Gastrocnemius medialis (tissue), 4 donors: ENCODE measurements around the gene PPP1R12B. TPM values are rescaled to one million over a fixed set of nuclear protein-coding genes. Genes with fewer than 3 reads are reported as not detected.
"Not testable (repeated sequence)": the region's sequence is repeated elsewhere in the genome, so short reads cannot be mapped to it uniquely, and the experiment has no call there.

Source experiments
- ATAC-seq, 2 donors: fragments of 150-250 bp; one replicate each; pipeline ENCODE4 v1.9.1; 2016
- DNase-seq, 2 donors: peaks; one replicate each; pipeline ENCODE4 v3.0.0-alpha.2; 2019
- H3K27ac ChIP-seq, 4 donors: fragments of 200-600 bp; sonication (generic); 1 replicate in 1 of 4; 2 replicates in 3 of 4; pipeline ENCODE4 v1.5.1; 2016 to 2018; ENCODE audit warnings: mild to moderate bottlenecking in 2 of 4, moderate library complexity in 1 of 4
- H3K27me3 ChIP-seq, 3 donors: fragments of 200-600 bp; sonication (generic) in 2 of 3; 1 replicate in 1 of 3; 2 replicates in 2 of 3; pipeline versions ENCODE4 v1.5.1 to v1.6.0; 2016 to 2019; ENCODE audit warnings: mild to moderate bottlenecking in 1 of 3, moderate library complexity in 1 of 3
- H3K36me3 ChIP-seq, 2 donors: fragments of 200-600 bp; sonication (generic) in 1 of 2; one replicate each; pipeline ENCODE4 v1.5.1; 2017 to 2018
- H3K4me1 ChIP-seq, 2 donors: fragments of 200-600 bp; sonication (generic) in 1 of 2; one replicate each; pipeline ENCODE4 v1.5.1; 2016 to 2017; ENCODE audit warnings: mild to moderate bottlenecking in 2 of 2
- H3K4me3 ChIP-seq, 4 donors: fragments of 200-600 bp; sonication (generic) in 3 of 4; 1 replicate in 1 of 4; 2 replicates in 3 of 4; pipeline ENCODE4 v1.5.1; 2016 to 2019; ENCODE audit warnings: mild to moderate bottlenecking in 2 of 4
- H3K9me3 ChIP-seq, 3 donors: fragments of 200-600 bp; sonication (generic) in 2 of 3; 1 replicate in 1 of 3; 2 replicates in 2 of 3; pipeline ENCODE4 v1.5.1; 2016 to 2019
- CTCF ChIP-seq, 5 experiments: fragments of 450-650 bp in 3 of 5; fragments of 200-600 bp in 2 of 5; sonication (generic) in 2 of 5; IDR thresholded peaks in 4 of 5; conservative IDR thresholded peaks in 1 of 5; 1 replicate in 4 of 5; 2 replicates in 1 of 5; pipeline ENCODE4 v1.5.1; 2016 to 2019; ENCODE audit warnings: antibody characterized with exemption in 5 of 5, mild to moderate bottlenecking in 3 of 5, moderate library complexity in 3 of 5
- POLR2A ChIP-seq, 2 donors: fragments of 450-650 bp; IDR thresholded peaks; one replicate each; pipeline ENCODE4 v1.6.1; 2017; ENCODE audit warnings: antibody characterized with exemption in 2 of 2, mild to moderate bottlenecking in 2 of 2, moderate library complexity in 2 of 2
- in situ Hi-C, 4 donors: fragments of 200-750 bp; cut with MboI; loops; one replicate each; pipeline versions ENCODE4 v1.15.0 to v1.8.0; 2017; ENCODE audit warnings: low sequenced_read_pairs in 4 of 4
- intact Hi-C: fragments of 100-400 bp; cut with DNase I; formaldehyde crosslinking; loops from one replicate; pipeline ENCODE4 v1.15.1; 2023; ENCODE audit warnings: low total_unique reads
- total RNA-seq, 4 donors: library from RNA; depleted of rRNA; stranded (reverse); fragments of >200 nt; gene quantifications; one replicate each; pipeline versions ENCODE4 v1.1.0 to v1.2.3, GENCODE V29; 2016

PPP1R12B gene
- total RNA-seq, 4 donors from 2014 or later: 127 to 207 (median 139) TPM

DNA sequence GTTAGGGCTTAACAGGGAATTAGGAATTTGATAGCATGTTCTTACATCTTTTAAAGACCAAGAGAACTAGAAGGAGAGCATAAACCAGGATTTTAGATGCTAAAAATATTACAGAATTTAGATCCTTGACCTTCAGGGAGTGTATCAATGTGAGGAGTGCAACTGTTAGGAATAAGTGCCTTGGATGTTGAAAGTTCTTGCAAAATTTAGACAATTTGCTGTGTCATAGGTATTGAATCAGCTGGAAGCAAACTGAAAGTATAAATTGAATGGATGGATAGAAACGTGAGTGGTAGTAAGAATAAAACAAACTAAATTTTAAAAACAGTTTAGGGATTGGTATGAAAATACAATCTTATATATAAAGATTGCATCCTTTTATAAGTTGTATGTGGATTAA, 27.7 kb downstream of the PPP1R12B start:
- peak in 1 of 2 donors; percentile 53 for ATAC-seq
- Histone ChIP-seq H3K9me3 (no peaks in the 10 kb centered on the region), H3K27me3 (no peaks in the 10 kb centered on the region), H3K4me1 (peaks cover 43 to 49% of the 10 kb centered on the region in 2 donors), H3K27ac (peak overlapping the region; percentile 49 to 78 (median 58)), H3K36me3 (no peaks in the 10 kb centered on the region), H3K4me3 (no peak overlapping the region)
- intact Hi-C loops (no loop called here), in situ Hi-C loops (no loop called here)
- no peak for DNase-seq
- TF ChIP-seq POLR2A (IDR thresholded peaks at IDR 0.05) (no peak), CTCF (IDR thresholded peaks at IDR 0.05 in 4 of 5, conservative IDR thresholded peaks at IDR 0.05 in 1 of 5) (no peak)

- intact Hi-C loops, H3K9me3 ChIP-seq, H3K27me3 ChIP-seq, in situ Hi-C loops, H3K36me3 ChIP-seq: not testable (repeated sequence)
- Histone ChIP-seq H3K4me1 (peaks cover 35 to 50% of the 10 kb centered on the region in 2 donors), H3K4me3 (peak overlapping the region in 3 of 4 donors; percentile 8 to 30 (median 13)), H3K27ac (peak overlapping the region; percentile 75 to 91 (median 82))
- peak in 4 of 5 experiments; percentile 17 to 54 (median 46) for TF ChIP-seq CTCF (IDR thresholded peaks at IDR 0.05 in 4 of 5, conservative IDR thresholded peaks at IDR 0.05 in 1 of 5)
- TF ChIP-seq POLR2A (IDR thresholded peaks at IDR 0.05): peak in 1 of 2 donors; percentile 52
- DNase-seq: peak; percentile 28 to 34
- peak; percentile 85 to 95 for ATAC-seq
These were observed 31.5 kb downstream of the PPP1R12B start for GRCh38 chr1:202379884-202380529.

GRCh38 chr1:202380535-202380934, 32.0 kb downstream of the PPP1R12B start:
- H3K4me1 ChIP-seq: peaks cover 33 to 44% of the 10 kb centered on the region in 2 donors
- H3K9me3 ChIP-seq, in situ Hi-C loops, H3K36me3 ChIP-seq, H3K27me3 ChIP-seq, intact Hi-C loops, DNase-seq: not testable (repeated sequence)
- peak overlapping the region; percentile 75 to 91 (median 82) for H3K27ac ChIP-seq
- ATAC-seq: peak; percentile 15 to 32
- H3K4me3 ChIP-seq: peak overlapping the region in 2 of 4 donors; percentile 13 to 30

GRCh38 chr1:202381867-202382266, 33.4 kb downstream of the PPP1R12B start:
- H3K36me3 ChIP-seq, intact Hi-C loops, H3K9me3 ChIP-seq, in situ Hi-C loops, H3K27me3 ChIP-seq, DNase-seq, ATAC-seq, H3K4me3 ChIP-seq: not testable (repeated sequence)
- Histone ChIP-seq H3K4me1 (peaks cover 24 to 36% of the 10 kb centered on the region in 2 donors), H3K27ac (peak overlapping the region in 3 of 4 donors; percentile 80 to 91 (median 85))

DNA sequence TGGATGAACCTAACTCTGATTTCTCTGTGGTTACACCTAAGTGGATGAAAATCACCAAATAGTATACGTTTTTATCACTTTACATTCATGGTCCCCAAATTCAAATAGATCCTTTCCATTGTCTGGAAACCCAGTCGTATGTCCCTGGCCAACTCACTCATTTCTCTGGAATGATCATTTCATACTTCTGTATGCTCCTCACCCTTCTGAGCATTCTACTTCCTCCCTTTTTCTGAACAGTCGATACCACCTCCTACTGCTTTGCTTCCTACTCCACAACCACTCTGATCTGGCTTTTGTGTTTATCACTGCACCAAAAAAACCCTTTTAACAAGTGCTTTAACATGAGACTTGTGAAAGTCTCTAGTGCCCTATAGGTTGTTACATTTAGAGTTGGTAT, 47.3 kb downstream of the PPP1R12B start:
- H3K9me3 ChIP-seq, in situ Hi-C loops, ATAC-seq, H3K4me3 ChIP-seq, H3K27me3 ChIP-seq, H3K36me3 ChIP-seq, DNase-seq: not testable (repeated sequence)
- intact Hi-C loops: loop anchor here (1.0 kb wide), 1 partner anchor 32 kb away; no protein-coding TSS in a partner anchor
- Histone ChIP-seq H3K27ac (peak overlapping the region in 3 of 4 donors; percentile 62 to 77 (median 75)), H3K4me1 (peaks cover 43 to 59% of the 10 kb centered on the region in 2 donors)

GRCh38 chr1:202397256-202397655, 48.8 kb downstream of the PPP1R12B start:
- Histone ChIP-seq H3K36me3 (no peaks in the 10 kb centered on the region), H3K27me3 (no peaks in the 10 kb centered on the region), H3K4me3 (no peak overlapping the region), H3K27ac (peak overlapping the region; percentile 21 to 77 (median 68)), H3K4me1 (peaks cover 56 to 67% of the 10 kb centered on the region in 2 donors), H3K9me3 (no peaks in the 10 kb centered on the region)
- no peak for TF ChIP-seq POLR2A (IDR thresholded peaks at IDR 0.05)
- no peak for TF ChIP-seq CTCF (IDR thresholded peaks at IDR 0.05 in 4 of 5, conservative IDR thresholded peaks at IDR 0.05 in 1 of 5)
- DNase-seq (no peak), ATAC-seq (no peak)
- intact Hi-C loops: no loop called here
- in situ Hi-C loops: no loop called here

DNA sequence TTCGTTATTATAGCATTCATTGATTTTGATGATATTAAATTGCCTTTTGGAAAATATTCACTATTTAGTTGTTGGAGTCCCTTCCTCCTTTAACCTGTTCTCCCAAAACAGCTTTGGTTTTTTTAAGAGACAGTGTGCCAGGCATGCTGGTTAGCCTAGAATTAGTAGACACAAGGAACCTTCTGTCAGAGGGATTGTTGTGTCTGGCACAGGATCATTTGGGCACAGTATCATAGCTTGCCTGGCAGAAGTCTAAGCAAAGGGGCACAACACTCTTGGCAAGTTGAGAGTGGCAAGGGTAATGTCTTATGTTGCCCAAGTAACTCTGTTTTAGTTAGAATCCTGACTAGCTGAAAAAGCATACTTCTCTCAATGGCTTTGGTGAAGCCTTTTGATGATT, 49.9 kb downstream of the PPP1R12B start:
- intact Hi-C loops, H3K27me3 ChIP-seq, DNase-seq, ATAC-seq, in situ Hi-C loops, H3K4me3 ChIP-seq, H3K9me3 ChIP-seq, H3K36me3 ChIP-seq: not testable (repeated sequence)
- H3K4me1 ChIP-seq: peaks cover 66 to 77% of the 10 kb centered on the region in 2 donors
- peak overlapping the region; percentile 49 to 77 (median 68) for H3K27ac ChIP-seq

DNA sequence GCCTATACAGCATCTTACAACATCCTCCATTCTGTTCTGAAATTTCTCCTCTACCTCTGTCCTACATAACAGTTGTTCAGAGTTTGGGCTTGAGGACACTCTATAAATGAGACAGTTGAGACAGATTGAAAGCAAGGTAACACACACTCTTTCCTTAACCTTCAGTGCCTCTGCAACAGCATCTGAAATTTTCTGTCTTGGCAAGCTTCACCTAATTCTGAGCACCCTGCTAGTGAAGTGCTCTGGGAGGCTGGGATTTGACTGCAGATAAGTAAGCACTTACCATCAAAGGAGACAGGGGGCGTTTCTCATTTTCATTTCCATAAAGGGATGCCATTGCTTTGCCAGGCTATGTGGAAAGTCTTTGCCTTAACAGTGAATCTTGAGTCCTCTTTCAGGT, 53.3 kb downstream of the PPP1R12B start:
- ATAC-seq (peak; percentile 20 to 60), DNase-seq (peak in 1 of 2 donors; percentile 51)
- intact Hi-C loops, H3K27me3 ChIP-seq, H3K36me3 ChIP-seq, in situ Hi-C loops, H3K9me3 ChIP-seq: not testable (repeated sequence)
- Histone ChIP-seq H3K4me1 (peaks cover 86 to 87% of the 10 kb centered on the region in 2 donors), H3K27ac (peak overlapping the region; percentile 86 to 98 (median 92)), H3K4me3 (peak overlapping the region in 2 of 4 donors; percentile 7 to 14)

- H3K4me3 ChIP-seq, H3K9me3 ChIP-seq, H3K36me3 ChIP-seq, intact Hi-C loops, H3K27me3 ChIP-seq, in situ Hi-C loops: not testable (repeated sequence)
- Histone ChIP-seq H3K4me1 (peaks cover 80 to 81% of the 10 kb centered on the region in 2 donors), H3K27ac (peak overlapping the region; percentile 86 to 98 (median 92))
- DNase-seq (peak; percentile 49 to 71), ATAC-seq (peak; percentile 13 to 32)
These were observed 54.9 kb downstream of the PPP1R12B start for GRCh38 chr1:202403381-202403780.
